B cell (primary cell): ENCODE results near the gene HNRNPF. TPM values are rescaled to one million over a fixed set of nuclear protein-coding genes. Genes with fewer than 3 reads are reported as not detected.

Experiments
- ATAC-seq: fragments of 200-7000 bp; cut with Tn5 transposase; one replicate; pipeline ENCODE4 v1.10.0; 2021; ENCODE audit warnings: low read depth, mild to moderate bottlenecking, moderate number of reproducible peaks, moderate library complexity
- CTCF ChIA-PET: fragments of 350-600 bp; sonication (Branson Sonifier 250); formaldehyde crosslinking; loops from one replicate; lab custom pipeline; 2021; ENCODE audit warnings: antibody characterized with exemption, inconsistent platforms; lab: Charles Lee
- POLR2A ChIA-PET: fragments of 350-600 bp; sonication (Branson Sonifier 250); formaldehyde crosslinking; loops from one replicate; lab custom pipeline; 2021; ENCODE audit warnings: antibody characterized with exemption; lab: Charles Lee
- DNase-seq: peaks from one replicate; pipeline ENCODE4 v3.0.0; 2013
- H2AFZ ChIP-seq: 2 replicates; pipeline ENCODE4 v1.6.1; 2012; ENCODE audit warnings: mild to moderate bottlenecking, low read depth, low read length; ENCODE audit not compliant: insufficient read depth, poor library complexity, severe bottlenecking
- H3K27ac ChIP-seq, 2 donors: 1 replicate in 1 of 2; 2 replicates in 1 of 2; pipeline ENCODE4 v1.5.1; 2012 to 2013; ENCODE audit warnings: low read length in 2 of 2, mild to moderate bottlenecking in 2 of 2, moderate library complexity in 1 of 2
- H3K27me3 ChIP-seq, 4 experiments: fragments of 200-600 bp in 1 of 4; sonication (generic) in 1 of 4; replicated peaks in 1 of 4; 1 replicate in 2 of 4; 2 replicates in 2 of 4; pipeline versions ENCODE4 v1.6.1 to v1.7.0; 2013 to 2016; ENCODE audit warnings: low read length in 3 of 4, mild to moderate bottlenecking in 2 of 4, mixed read lengths in 1 of 4, moderate library complexity in 1 of 4; ENCODE audit not compliant: insufficient read depth in 4 of 4, control insufficient read depth in 3 of 4; ENCODE audit errors: control extremely low read depth in 1 of 4
- H3K36me3 ChIP-seq, 2 experiments: replicated peaks in 1 of 2; 1 replicate in 1 of 2; 2 replicates in 1 of 2; pipeline versions ENCODE4 v1.6.1 to v1.7.1; 2013; ENCODE audit warnings: low read length in 1 of 2; ENCODE audit not compliant: insufficient read depth in 2 of 2, control insufficient read depth in 1 of 2; ENCODE audit errors: control extremely low read depth in 1 of 2, extremely low read depth in 1 of 2
- H3K4me1 ChIP-seq, 2 donors: fragments of 200-600 bp in 1 of 2; sonication (generic) in 1 of 2; 1 replicate in 1 of 2; 2 replicates in 1 of 2; pipeline versions ENCODE4 v1.5.1 to v1.6.1; 2013 to 2017; ENCODE audit warnings: low read length in 2 of 2; ENCODE audit not compliant: control insufficient read depth in 2 of 2, insufficient read depth in 2 of 2
- H3K4me2 ChIP-seq: replicated peaks from 2 replicates; pipeline ENCODE3; 2012; ENCODE audit warnings: mild to moderate bottlenecking, low read depth, low read length; ENCODE audit not compliant: poor library complexity, severe bottlenecking
- H3K4me3 ChIP-seq, 5 experiments: fragments of 200-600 bp in 1 of 5; sonication (generic) in 1 of 5; 1 replicate in 3 of 5; 2 replicates in 2 of 5; pipeline versions ENCODE4 v1.5.1 to v1.7.0; 2011 to 2016; ENCODE audit warnings: low read length in 4 of 5, mild to moderate bottlenecking in 4 of 5, low read depth in 2 of 5, control low read depth in 1 of 5, moderate library complexity in 1 of 5; ENCODE audit not compliant: insufficient read depth in 1 of 5; ENCODE audit errors: control extremely low read depth in 1 of 5, extremely low read depth in 1 of 5
- H3K79me2 ChIP-seq: fragments of 200-600 bp; sonication (generic); one replicate; pipeline ENCODE4 v1.6.0; 2016; ENCODE audit warnings: low read length; ENCODE audit not compliant: control insufficient read depth, insufficient read depth
- H3K9ac ChIP-seq: fragments of 200-600 bp; sonication (generic); 2 replicates; pipeline ENCODE4 v1.6.1; 2017; ENCODE audit warnings: mild to moderate bottlenecking, low read length, moderate library complexity
- H3K9me3 ChIP-seq, 3 donors: one replicate each; pipeline versions ENCODE4 v1.6.1 to v1.7.1; 2013; ENCODE audit warnings: low read length in 2 of 3; ENCODE audit not compliant: control insufficient read depth in 2 of 3, insufficient read depth in 1 of 3; ENCODE audit errors: control extremely low read depth in 1 of 3
- H4K20me1 ChIP-seq: 2 replicates; pipeline ENCODE4 v1.6.0; 2012; ENCODE audit warnings: mild to moderate bottlenecking, low read length; ENCODE audit not compliant: insufficient read depth, control insufficient read depth, poor library complexity, severe bottlenecking
- H3K27ac Mint-ChIP-seq: one replicate; pipeline ENCODE4 v1.8.0; 2021; ENCODE audit warnings: mixed read lengths
- H3K27me3 Mint-ChIP-seq: one replicate; pipeline ENCODE4 v1.8.0; 2021; ENCODE audit warnings: mixed read lengths
- H3K4me1 Mint-ChIP-seq: one replicate; pipeline ENCODE4 v1.8.0; 2021; ENCODE audit warnings: mixed read lengths
- H3K4me3 Mint-ChIP-seq: one replicate; pipeline ENCODE4 v1.8.0; 2021; ENCODE audit warnings: mixed read lengths
- H3K9me3 Mint-ChIP-seq: one replicate; pipeline ENCODE4 v1.8.0; 2022; ENCODE audit warnings: mixed read lengths; ENCODE audit not compliant: insufficient read depth
- EZH2 ChIP-seq: IDR thresholded peaks from 2 replicates; pipeline ENCODE4 v1.6.1; 2012; ENCODE audit warnings: borderline replicate concordance, low read depth, mild to moderate bottlenecking, moderate library complexity, low read length; ENCODE audit not compliant: insufficient read depth, poor library complexity, severe bottlenecking
- WGBS: methylation state at CpG from one replicate; pipeline ENCODE4 v1.1.5; 2013; ENCODE audit warnings: missing lambda C conversion rate; ENCODE audit not compliant: insufficient coverage; 5-methylcytosine and 5-hydroxymethylcytosine counted together
- intact Hi-C: fragments of 100-400 bp; cut with micrococcal nuclease; formaldehyde crosslinking; loops from one replicate; pipeline ENCODE4 v1.10.0; 2022
- polyA plus RNA-seq: library from polyadenylated mRNA; depleted of rRNA; stranded (reverse); fragments of >200 nt; gene quantifications from 2 replicates; pipeline ENCODE4 v1.2.3, GENCODE V29; 2012
- total RNA-seq, 2 donors: library from RNA; stranded (reverse); fragments of 120-200 nt in 1 of 2; gene quantifications; 1 replicate in 1 of 2; 2 replicates in 1 of 2; pipeline versions ENCODE4 v1.2.3 to v1.2.4, GENCODE V29; 2013 to 2022
- TF ChIP-seq, protein P1 (sequence below): fragments of 200-600 bp; IDR thresholded peaks from one replicate; pipeline ENCODE4 v1.8.0; 2022; ENCODE audit warnings: antibody characterized with exemption, mild to moderate bottlenecking

Gene HNRNPF
- total and polyA plus RNA-seq, 2 donors (not counting 1 experiment from before 2014, with no cell fraction given): 76.7 to 161 TPM

DNA sequence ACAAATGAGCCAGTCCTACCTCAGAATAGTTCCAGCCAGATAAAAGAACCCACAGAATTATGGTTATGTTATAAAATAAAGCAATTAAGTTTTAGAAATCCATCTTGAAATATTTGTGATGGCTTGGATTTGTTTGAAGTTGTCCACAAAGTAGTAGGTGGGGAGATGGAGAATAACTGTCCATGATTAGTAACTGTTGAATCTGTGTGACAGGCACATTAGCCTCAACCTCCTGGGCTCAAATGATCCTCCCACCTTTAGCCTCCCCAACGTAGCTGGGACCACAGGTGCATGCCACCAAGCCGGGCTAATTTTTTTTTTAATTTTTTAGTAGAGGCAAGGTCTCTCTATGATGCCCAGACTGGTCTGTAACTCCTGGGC is 10.1 kb downstream of the HNRNPF start:
- Mint-ChIP-seq H3K4me3 (no peak overlapping the region), H3K9me3 (no peaks in the 10 kb centered on the region), H3K4me1 (peaks cover 85% of the 10 kb centered on the region), H3K27ac (no peak overlapping the region), H3K27me3 (no peaks in the 10 kb centered on the region)
- TF ChIP-seq, protein P1, sequence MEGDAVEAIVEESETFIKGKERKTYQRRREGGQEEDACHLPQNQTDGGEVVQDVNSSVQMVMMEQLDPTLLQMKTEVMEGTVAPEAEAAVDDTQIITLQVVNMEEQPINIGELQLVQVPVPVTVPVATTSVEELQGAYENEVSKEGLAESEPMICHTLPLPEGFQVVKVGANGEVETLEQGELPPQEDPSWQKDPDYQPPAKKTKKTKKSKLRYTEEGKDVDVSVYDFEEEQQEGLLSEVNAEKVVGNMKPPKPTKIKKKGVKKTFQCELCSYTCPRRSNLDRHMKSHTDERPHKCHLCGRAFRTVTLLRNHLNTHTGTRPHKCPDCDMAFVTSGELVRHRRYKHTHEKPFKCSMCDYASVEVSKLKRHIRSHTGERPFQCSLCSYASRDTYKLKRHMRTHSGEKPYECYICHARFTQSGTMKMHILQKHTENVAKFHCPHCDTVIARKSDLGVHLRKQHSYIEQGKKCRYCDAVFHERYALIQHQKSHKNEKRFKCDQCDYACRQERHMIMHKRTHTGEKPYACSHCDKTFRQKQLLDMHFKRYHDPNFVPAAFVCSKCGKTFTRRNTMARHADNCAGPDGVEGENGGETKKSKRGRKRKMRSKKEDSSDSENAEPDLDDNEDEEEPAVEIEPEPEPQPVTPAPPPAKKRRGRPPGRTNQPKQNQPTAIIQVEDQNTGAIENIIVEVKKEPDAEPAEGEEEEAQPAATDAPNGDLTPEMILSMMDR: no peak
- no peak for TF ChIP-seq EZH2
- no peak overlapping the region for H3K9ac ChIP-seq
- no peak overlapping the region for H3K4me3 ChIP-seq
- ChIA-PET POLR2A (interaction anchor here (1.6 kb wide), 1 partner anchor 11 kb away, joined by 4 read pairs; the partner anchor contains the start of gene HNRNPF), CTCF (interaction anchor here (0.7 to 1.7 kb wide), 2 partner anchors 9 to 21 kb away, joined by 3 to 4 read pairs; no protein-coding TSS in a partner anchor)
- H3K9me3 ChIP-seq: no peaks in the 10 kb centered on the region
- peak overlapping the region; percentile 85 to 97 for H3K27ac ChIP-seq
- H2AFZ ChIP-seq: no peak overlapping the region
- peaks cover 85 to 88% of the 10 kb centered on the region in 2 donors for H3K4me1 ChIP-seq
- no peak for DNase-seq
- peaks cover 80% of the 10 kb centered on the region for H4K20me1 ChIP-seq
- peak overlapping the region; percentile 88 for H3K4me2 ChIP-seq
- H3K27me3 ChIP-seq: no peaks in the 10 kb centered on the region
- intact Hi-C loops: no loop called here
- WGBS: no CpG with 5 or more reads among the region's 2 CpGs
- peaks cover 0 to 40% of the 10 kb centered on the region in 2 experiments for H3K36me3 ChIP-seq
- H3K79me2 ChIP-seq: peaks cover 99% of the 10 kb centered on the region
- ATAC-seq: no peak

DNA sequence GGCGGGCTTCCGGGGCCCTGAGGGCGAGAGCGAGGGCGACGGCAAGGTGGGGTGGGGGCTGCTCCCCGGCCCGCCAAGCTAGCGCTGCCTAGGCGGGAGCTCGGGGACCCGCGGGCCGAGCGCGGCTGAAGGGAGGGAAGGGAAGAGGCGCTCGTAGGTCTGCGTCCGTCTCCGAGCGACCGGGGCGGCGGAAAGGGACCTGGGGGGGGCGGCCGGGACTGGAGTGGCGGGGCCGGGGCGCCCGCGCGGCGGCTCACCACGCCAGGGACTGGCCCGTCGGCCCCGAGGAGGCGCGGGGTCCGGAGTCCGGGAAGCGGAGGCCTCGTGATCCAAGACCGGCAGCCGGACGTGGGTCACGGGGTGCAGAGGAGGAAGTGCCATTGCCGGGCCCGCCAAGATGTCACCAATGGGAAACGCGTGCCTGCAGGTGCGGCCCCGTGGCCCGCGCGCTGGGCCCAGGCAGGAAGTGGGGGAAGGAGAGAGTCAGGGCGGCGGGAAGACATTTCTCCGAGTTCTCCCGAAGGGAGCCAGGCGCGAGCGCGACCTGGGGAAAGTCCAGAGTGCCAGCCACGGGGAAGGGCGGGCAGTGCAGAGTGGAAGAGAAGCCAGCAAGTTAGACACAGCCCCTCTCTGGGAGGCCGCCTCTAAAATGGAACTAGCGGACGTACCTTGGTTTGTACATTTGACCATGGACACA is 11.9 kb downstream of the HNRNPF start:
- Mint-ChIP-seq H3K27me3 (no peaks in the 10 kb centered on the region), H3K4me1 (peaks cover 73% of the 10 kb centered on the region), H3K27ac (peak overlapping the region; percentile 96), H3K9me3 (no peaks in the 10 kb centered on the region), H3K4me3 (peak overlapping the region; percentile 95)
- CTCF ChIA-PET: interaction anchor here (0.8 to 1.7 kb wide), 3 partner anchors 10 to 49 kb away, joined by 3 to 4 read pairs (median 4); partner anchors contain the start of gene ZNF487
- peaks cover 97% of the 10 kb centered on the region for H3K79me2 ChIP-seq
- no peaks in the 10 kb centered on the region for H3K27me3 ChIP-seq
- ATAC-seq (peak; percentile 81), DNase-seq (peak; percentile 90)
- peaks cover 5 to 48% of the 10 kb centered on the region in 2 experiments for H3K36me3 ChIP-seq
- TF ChIP-seq, protein P1: no peak
- TF ChIP-seq EZH2: no peak
- peaks cover 77% of the 10 kb centered on the region for H4K20me1 ChIP-seq
- peaks cover 68 to 79% of the 10 kb centered on the region in 2 donors for H3K4me1 ChIP-seq
- H3K9me3 ChIP-seq: no peaks in the 10 kb centered on the region
- POLR2A ChIA-PET: interaction anchor here (0.5 to 1.9 kb wide), 8 partner anchors 10 to 61 kb away, joined by 3 to 21 read pairs (median 5); partner anchors contain the start of genes HNRNPF and ZNF487
- peak overlapping the region; percentile 88 for H3K4me2 ChIP-seq
- peak overlapping the region; percentile 46 to 75 (median 61) for H3K4me3 ChIP-seq
- intact Hi-C loops: loop anchor here (1.0 to 2.0 kb wide), 4 partner anchors 10 to 49 kb away; no protein-coding TSS in a partner anchor
- H3K9ac ChIP-seq: peak overlapping the region; percentile 78
- under 1% methylated on average over 67 of the region's 70 CpGs for WGBS
- H2AFZ ChIP-seq: peak overlapping the region; percentile 66
- H3K27ac ChIP-seq: peak overlapping the region; percentile 85 to 97
